Raji (cell line): Measurements from ENCODE around the gene C16orf87.

Experiments
- POLR2A ChIP-seq: IDR thresholded peaks from 2 replicates; pipeline ENCODE4 v1.6.1; 2011; ENCODE audit warnings: low read depth, low read length, control low read depth; ENCODE audit not compliant: insufficient read depth

C16orf87 gene

DNA sequence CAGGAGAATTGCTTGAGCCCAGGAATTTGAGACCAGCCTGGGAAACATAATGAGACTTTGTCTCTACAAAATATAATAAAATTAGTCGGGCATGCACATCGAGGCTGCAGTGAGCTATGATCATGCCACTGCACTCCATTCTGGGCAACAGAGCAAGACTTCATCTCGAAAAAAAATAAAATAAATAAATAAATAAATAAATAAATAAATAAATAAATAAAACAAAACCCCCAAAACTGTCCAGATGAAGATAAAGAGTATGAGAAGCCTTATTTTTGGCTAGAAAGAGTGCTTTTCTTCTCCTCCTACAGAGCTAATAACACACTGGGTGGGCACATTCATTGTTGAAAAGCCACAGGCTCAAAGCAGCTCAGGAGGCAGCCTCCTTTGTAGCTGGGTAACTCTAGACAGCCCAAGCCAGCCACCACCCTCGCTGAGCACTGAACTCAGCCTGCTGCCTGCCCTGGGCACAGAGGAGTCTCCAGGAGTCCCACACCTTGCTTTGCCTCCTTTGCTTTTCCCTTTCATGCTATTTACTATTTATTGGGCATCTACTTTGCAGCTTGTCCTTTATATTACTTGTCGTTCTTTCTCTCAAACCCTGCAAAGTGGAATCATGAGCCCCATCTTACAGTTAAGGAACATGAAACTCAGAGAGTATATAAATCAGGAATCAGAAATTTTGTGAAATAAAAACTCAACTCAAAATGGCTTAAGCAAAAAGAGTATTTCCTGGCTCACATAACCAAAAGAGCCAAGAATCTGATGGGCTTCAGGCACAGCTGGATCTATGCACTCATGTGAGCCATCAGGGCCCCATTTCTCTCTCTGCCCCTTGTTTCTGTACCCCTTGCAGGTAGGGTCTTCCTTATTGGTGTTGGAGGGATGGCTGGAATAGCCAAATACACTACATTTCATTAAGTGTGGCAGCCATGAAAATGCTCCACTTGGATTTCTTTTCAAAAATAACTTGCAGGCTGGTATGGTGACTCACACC lies 18.1 kb upstream of the C16orf87 start:
- TF ChIP-seq POLR2A: no peak

- TF ChIP-seq POLR2A: no peak
Observed at GRCh38 chr16:46845952-46846351, 15.0 kb upstream of the C16orf87 start.

GRCh38 chr16:46844771-46845170 lies 13.8 kb upstream of the C16orf87 start:
- TF ChIP-seq POLR2A: no peak

GRCh38 chr16:46843898-46844642 lies 13.1 kb upstream of the C16orf87 start:
- no peak for TF ChIP-seq POLR2A

DNA sequence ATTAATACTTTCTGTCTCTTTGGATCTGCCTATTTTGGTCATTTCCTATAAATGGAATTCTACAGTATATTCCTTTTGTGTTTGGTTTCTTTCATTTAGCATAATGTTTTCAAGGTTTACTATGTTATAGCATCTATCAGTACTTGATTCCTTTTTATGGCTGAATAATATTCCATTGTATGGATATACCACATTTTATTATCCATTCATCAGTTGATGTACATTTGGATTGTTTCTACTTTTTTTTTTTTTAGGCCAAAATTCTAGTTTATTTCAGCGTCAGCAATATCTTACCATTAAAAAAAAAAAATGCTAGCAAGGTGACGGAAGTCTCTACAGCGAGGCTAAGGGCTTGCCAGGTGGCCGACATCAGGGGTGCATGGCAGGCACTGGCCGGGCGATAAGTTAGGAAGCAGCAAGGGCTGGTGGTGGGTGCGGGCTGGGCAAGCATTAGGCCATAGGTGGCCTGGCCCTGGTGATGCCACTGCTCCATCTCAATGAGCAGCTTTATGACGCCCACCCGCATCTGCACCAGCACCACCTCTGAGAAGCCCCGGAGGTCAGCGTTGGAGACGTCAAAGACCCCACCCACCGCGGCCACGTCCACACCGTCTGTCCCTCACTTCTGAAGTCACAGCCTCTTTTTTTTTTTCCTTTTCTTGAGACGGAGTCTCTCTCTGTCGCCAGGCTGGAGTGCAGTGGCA lies 11.4 kb upstream of the C16orf87 start:
- TF ChIP-seq POLR2A: no peak

DNA sequence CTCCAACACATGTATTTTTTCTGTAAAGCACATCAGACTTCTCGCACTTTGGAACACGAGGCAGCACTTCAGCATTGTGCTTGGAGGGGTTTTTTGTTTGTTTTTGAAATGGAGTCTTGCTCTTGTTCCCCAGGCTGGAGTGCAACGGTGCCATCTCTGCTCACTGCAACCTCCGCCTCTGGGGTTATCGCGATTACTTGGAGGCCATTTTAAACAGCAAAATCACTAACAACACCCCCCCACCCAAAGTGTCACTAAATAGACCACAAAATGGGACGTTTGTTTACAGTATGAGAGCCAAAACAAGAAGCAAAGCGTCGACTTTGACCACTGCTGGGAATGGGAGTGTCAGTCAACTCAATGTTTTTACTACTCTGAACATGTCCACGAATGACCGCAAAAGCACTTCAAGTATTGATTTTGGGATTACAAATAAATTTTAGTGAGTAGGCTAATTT lies 9.0 kb upstream of the C16orf87 start:
- no peak for TF ChIP-seq POLR2A

GRCh38 chr16:46836534-46837530 lies 5.9 kb upstream of the C16orf87 start:
- no peak for TF ChIP-seq POLR2A

DNA sequence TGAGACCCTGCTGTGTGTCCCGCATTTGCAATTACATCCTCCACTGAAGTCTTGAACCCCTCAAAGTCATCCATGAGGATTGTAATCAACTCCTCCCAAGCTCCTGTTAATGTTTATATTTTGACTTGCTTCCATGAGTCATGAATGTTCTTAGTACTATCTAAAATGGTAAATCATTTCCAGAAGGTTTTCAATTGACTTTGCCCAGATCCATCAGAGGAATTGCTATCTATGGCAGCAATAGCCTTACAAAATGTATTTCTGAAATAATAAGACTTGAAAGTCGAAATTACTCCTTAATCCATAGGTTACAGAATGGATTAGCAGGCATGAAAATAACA lies 2.5 kb upstream of the C16orf87 start:
- no peak for TF ChIP-seq POLR2A

DNA sequence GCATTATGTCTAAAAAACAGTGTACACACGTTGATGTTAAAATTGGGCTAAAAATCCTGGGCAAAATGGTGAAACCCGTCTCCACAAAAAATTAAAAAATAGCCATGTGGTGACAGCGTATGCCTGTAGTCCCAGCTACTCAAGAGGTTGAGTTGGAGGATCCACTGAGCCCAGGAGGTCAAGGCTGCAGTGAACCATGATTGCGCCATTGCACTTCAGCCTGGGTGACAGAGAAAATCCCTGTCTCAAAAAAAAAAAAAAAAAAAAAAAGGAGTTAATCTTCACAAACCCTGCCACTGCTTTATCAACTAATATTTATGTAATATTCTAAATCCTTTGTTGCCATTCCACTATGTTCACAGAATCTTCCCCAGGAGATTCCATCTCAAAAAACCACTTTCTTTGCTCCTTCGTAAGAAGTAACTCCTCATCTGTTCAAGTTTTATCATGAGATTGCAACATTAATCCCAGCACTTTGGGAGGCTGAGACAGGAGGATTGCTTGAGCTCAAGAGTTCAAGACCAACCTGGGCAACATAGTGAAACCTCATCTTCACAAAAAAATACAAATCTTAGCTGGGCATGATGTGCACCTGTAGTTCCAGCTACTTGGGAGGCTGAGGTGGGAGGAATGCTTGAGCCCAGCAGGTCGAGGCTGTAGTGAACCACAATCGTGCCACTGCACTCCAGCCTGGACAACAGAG lies 1.9 kb upstream of the C16orf87 start:
- TF ChIP-seq POLR2A: no peak

GRCh38 chr16:46830417-46830901 lies 521 bp downstream of the C16orf87 start:
- no peak for TF ChIP-seq POLR2A

DNA sequence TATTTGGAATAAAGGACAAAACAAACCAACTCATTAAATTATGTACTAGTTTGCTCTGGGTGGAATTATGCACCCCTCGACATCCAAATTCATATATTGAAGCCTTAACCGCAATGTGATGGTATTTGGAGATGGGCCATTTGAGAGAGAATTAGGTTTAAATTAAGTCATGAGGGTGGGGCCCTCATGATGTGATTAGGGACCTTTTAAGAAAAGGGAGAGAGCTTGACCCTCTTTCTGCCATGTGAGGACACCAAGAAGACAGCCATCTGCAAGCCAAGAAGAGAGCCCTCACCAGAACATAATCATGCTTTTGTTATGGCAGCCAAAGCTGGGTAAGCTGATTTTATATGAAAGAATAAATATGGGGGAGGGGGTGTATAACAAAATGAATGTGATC lies 2.0 kb downstream of the C16orf87 start:
- TF ChIP-seq POLR2A: no peak

DNA sequence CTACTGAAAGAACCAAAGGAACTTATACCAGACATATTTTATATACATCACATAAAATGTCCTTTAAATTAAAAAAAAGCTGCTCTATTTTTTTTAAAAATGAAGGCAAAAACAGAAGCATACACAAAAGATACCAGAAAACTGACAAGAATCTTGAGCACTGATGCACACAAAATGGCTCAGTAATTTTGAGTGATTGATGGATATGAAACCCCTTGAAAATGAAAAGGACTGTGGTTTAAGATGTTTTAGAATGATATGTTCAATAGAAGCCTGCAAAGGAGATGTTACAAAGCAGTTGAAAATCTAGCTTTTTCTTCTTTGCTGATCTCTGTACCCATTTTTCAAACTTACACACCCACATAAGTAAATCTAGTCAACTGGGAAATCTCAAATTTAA lies 2.7 kb downstream of the C16orf87 start:
- TF ChIP-seq POLR2A: no peak

- no peak for TF ChIP-seq POLR2A
Observed at GRCh38 chr16:46826631-46827030, 4.3 kb downstream of the C16orf87 start.
